SK-N-SH (cell line): ENCODE results near the gene EIF4E1B. TPM values are rescaled to one million over a fixed set of nuclear protein-coding genes. Genes with fewer than 3 reads are reported as not detected.

Experiments used
- CTCF ChIA-PET: fragments of 300-600, 350-600 bp; formaldehyde crosslinking; extraction: SDS; loops from one replicate; lab custom pipeline; 2021; lab: Yijun Ruan, JAX
- POLR2A ChIA-PET: fragments of 350-600 bp; sonication (Branson Sonifier 250); formaldehyde crosslinking; extraction: SDS; loops from one replicate; lab custom pipeline; 2020; ENCODE audit warnings: antibody characterized with exemption, inconsistent platforms; lab: Yijun Ruan, JAX
- DNase-seq: peaks from one replicate; pipeline ENCODE4 v3.0.0; 2012
- H2AFZ ChIP-seq: fragments of 200-600 bp; sonication (generic); 2 replicates; pipeline ENCODE4 v1.8.1; 2016; ENCODE audit warnings: antibody characterized with exemption, mild to moderate bottlenecking, low read depth
- H3F3A ChIP-seq: fragments of 200-600 bp; sonication (generic); replicated peaks from 2 replicates; pipeline ENCODE3; 2016; ENCODE audit warnings: antibody characterized with exemption, mild to moderate bottlenecking; ENCODE audit not compliant: insufficient read depth
- H3K27ac ChIP-seq, 2 experiments: fragments of 200-500 bp in 1 of 2; fragments of 200-600 bp in 1 of 2; sonication (Bioruptor generic) in 1 of 2; sonication (generic), shearing (Covaris generic) in 1 of 2; 2 replicates each; pipeline versions ENCODE4 v1.5.1 to v1.6.1; 2014 to 2016; ENCODE audit warnings: low read depth in 2 of 2, inconsistent platforms in 1 of 2, low read length in 1 of 2, mild to moderate bottlenecking in 1 of 2, mixed read lengths in 1 of 2
- H3K27me3 ChIP-seq: fragments of 200-600 bp; sonication (generic), shearing (Covaris generic); 2 replicates; pipeline ENCODE4 v1.6.1; 2016; ENCODE audit warnings: mixed run types; ENCODE audit not compliant: insufficient read depth
- H3K36me3 ChIP-seq, 2 experiments: fragments of 200-500 bp in 1 of 2; fragments of 200-600 bp in 1 of 2; sonication (Bioruptor generic) in 1 of 2; sonication (generic) in 1 of 2; replicated peaks in 1 of 2; 2 replicates each; pipeline versions ENCODE3 to v1.5.1; 2014 to 2016; ENCODE audit warnings: low read length in 1 of 2, mild to moderate bottlenecking in 1 of 2; ENCODE audit not compliant: insufficient read depth in 2 of 2, control insufficient read depth in 1 of 2
- H3K4me1 ChIP-seq, 2 experiments: fragments of 200-500 bp in 1 of 2; fragments of 200-600 bp in 1 of 2; sonication (Bioruptor generic) in 1 of 2; sonication (generic), shearing (Covaris generic) in 1 of 2; 2 replicates each; pipeline versions ENCODE4 v1.5.1 to v1.6.1; 2014 to 2016; ENCODE audit warnings: low read depth in 1 of 2, low read length in 1 of 2, mixed run types in 1 of 2; ENCODE audit not compliant: insufficient read depth in 2 of 2, control insufficient read depth in 1 of 2
- H3K4me2 ChIP-seq: fragments of 200-600 bp; sonication (generic), shearing (Covaris generic); 2 replicates; pipeline ENCODE4 v1.6.1; 2017; ENCODE audit warnings: mixed run types
- H3K4me3 ChIP-seq, 2 experiments: fragments of 200-500 bp in 1 of 2; fragments of 200-600 bp in 1 of 2; sonication (Bioruptor generic) in 1 of 2; sonication (generic), shearing (Covaris generic) in 1 of 2; 2 replicates each; pipeline versions ENCODE4 v1.5.1 to v1.8.1; 2014 to 2016; ENCODE audit warnings: low read depth in 2 of 2, inconsistent platforms in 1 of 2, low read length in 1 of 2, mild to moderate bottlenecking in 1 of 2, mixed read lengths in 1 of 2, moderate library complexity in 1 of 2
- H3K79me2 ChIP-seq: fragments of 200-600 bp; sonication (generic); 2 replicates; pipeline ENCODE4 v1.8.1; 2017; ENCODE audit warnings: mild to moderate bottlenecking; ENCODE audit not compliant: insufficient read depth
- H3K9ac ChIP-seq: fragments of 200-600 bp; sonication (generic); 2 replicates; pipeline ENCODE4 v1.6.1; 2017; ENCODE audit warnings: mixed run types
- H3K9me2 ChIP-seq: fragments of 200-600 bp; sonication (generic); 2 replicates; pipeline ENCODE4 v1.6.1; 2017; ENCODE audit warnings: mixed run types
- H3K9me3 ChIP-seq: fragments of 200-600 bp; sonication (generic); 2 replicates; pipeline ENCODE4 v1.6.1; 2017; ENCODE audit warnings: mixed run types, mild to moderate bottlenecking, moderate library complexity
- H4K20me1 ChIP-seq: fragments of 200-600 bp; sonication (generic); 2 replicates; pipeline ENCODE4 v1.6.1; 2017; ENCODE audit warnings: mild to moderate bottlenecking, mixed run types; ENCODE audit not compliant: insufficient read depth
- CHD2 ChIP-seq: fragments of 150-350 bp; IDR thresholded peaks from 2 replicates; pipeline ENCODE4 v1.6.1; 2018; ENCODE audit warnings: low read length; ENCODE audit not compliant: partially characterized antibody
- EP300 ChIP-seq, 2 experiments: IDR thresholded peaks; 2 replicates each; pipeline versions ENCODE4 v1.4.0 to v1.6.1; 2012; ENCODE audit warnings: borderline replicate concordance in 1 of 2, low read depth in 1 of 2, low read length in 1 of 2
- NFIC ChIP-seq: IDR thresholded peaks from 2 replicates; pipeline ENCODE4 v1.4.0; 2012; ENCODE audit warnings: borderline replicate concordance
- RCOR1 ChIP-seq: fragments of 150-350 bp; IDR thresholded peaks from 2 replicates; pipeline ENCODE4 v1.6.1; 2017; ENCODE audit warnings: antibody characterized with exemption, low read length
- RXRA ChIP-seq: IDR thresholded peaks from 2 replicates; pipeline ENCODE4 v1.4.0; 2012; ENCODE audit warnings: low read depth, mild to moderate bottlenecking, borderline replicate concordance
- SMC3 ChIP-seq: IDR thresholded peaks from 2 replicates; pipeline ENCODE4 v1.6.1; 2012; ENCODE audit warnings: low read depth, low read length, improper control_type of control experiment
- TAF1 ChIP-seq: IDR thresholded peaks from 2 replicates; pipeline ENCODE4 v1.6.1; 2012; ENCODE audit warnings: low read depth, mild to moderate bottlenecking, low read length, moderate library complexity, borderline replicate concordance
- TCF12 ChIP-seq: IDR thresholded peaks from 2 replicates; pipeline ENCODE4 v1.4.0; 2012
- YY1 ChIP-seq: IDR thresholded peaks from 2 replicates; pipeline ENCODE4 v1.4.0; 2012; ENCODE audit warnings: low read depth, mild to moderate bottlenecking
- WGBS: methylation state at CpG from one replicate; pipeline ENCODE4 v1.1.6; 2017; ENCODE audit warnings: low lambda C conversion rate; 5-methylcytosine and 5-hydroxymethylcytosine counted together
- polyA plus RNA-seq, 3 experiments: library from polyadenylated mRNA; depleted of rRNA; stranded (reverse); fragments of >200 nt; gene quantifications; 2 replicates each; pipeline ENCODE4 v1.2.3, GENCODE V29; 2012

Gene EIF4E1B
- polyA plus RNA-seq, 1 of the 3 experiments (the other 2 are of a cell fraction), result not detected

DNA sequence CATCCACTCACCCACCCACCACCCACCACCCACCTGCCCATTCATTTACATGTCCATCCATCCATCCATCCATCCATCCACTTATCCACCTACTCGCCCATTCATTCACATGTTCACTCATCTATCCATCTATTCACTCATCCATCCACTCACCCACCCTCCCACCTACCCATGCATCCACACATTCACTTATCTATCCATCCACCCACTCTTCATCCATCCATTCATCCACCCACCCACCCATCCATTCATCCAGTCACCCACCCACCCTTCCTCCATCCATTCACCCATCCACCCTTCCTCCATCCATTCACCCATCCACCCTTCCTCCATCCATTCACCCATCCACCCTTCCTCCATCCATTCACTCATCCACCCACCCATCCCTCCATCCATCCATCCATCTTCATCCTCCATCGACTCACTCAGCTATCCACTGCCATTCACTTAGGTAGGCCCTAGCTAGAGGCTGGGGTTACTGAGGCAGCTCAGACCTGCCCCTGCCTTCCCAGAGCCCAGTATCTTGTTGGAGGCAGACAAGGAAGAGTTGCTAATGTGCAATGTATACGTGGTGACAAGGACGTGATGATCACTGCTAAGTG lies 29.5 kb downstream of the EIF4E1B start:
- ChIA-PET CTCF (interaction anchor here (0.5 to 6.7 kb wide), 106 partner anchors 9 to 743 kb away, joined by 3 to 167 read pairs (median 5); partner anchors contain the start of genes EIF4E1B, FGFR4, SNCB and TSPAN17), POLR2A (interaction anchor here (0.6 to 1.4 kb wide), 7 partner anchors 8 to 297 kb away, joined by 3 to 6 read pairs (median 3); partner anchors contain the start of gene TSPAN17)
- no peak overlapping the region for H3K4me2 ChIP-seq
- no peak overlapping the region for H3K4me3 ChIP-seq
- no peak for TF ChIP-seq CHD2
- TF ChIP-seq NFIC, result no peak
- TF ChIP-seq TCF12, result no peak
- TF ChIP-seq YY1, result no peak
- TF ChIP-seq EP300 (IDR thresholded peaks at IDR 0.05; ENCODE audit: borderline replicate concordance in 1 of 2, low read depth in 1 of 2, low read length in 1 of 2), result no peak
- no peak for TF ChIP-seq TAF1
- peaks cover 4 to 11% of the 10 kb centered on the region in 2 experiments for H3K36me3 ChIP-seq
- no peaks in the 10 kb centered on the region for H3F3A ChIP-seq
- H3K9ac ChIP-seq, result no peak overlapping the region
- DNase-seq, result no peak
- no peaks in the 10 kb centered on the region for H3K27me3 ChIP-seq
- H2AFZ ChIP-seq, result no peak overlapping the region
- no peaks in the 10 kb centered on the region for H3K9me3 ChIP-seq
- no peaks in the 10 kb centered on the region for H3K79me2 ChIP-seq
- peaks cover 8% of the 10 kb centered on the region; the same call in 1 of the 2 replicates for H4K20me1 ChIP-seq
- H3K9me2 ChIP-seq, result no peaks in the 10 kb centered on the region
- peaks cover 0 to 23% of the 10 kb centered on the region in 2 experiments; a peak in 1 of 4 replicates for H3K4me1 ChIP-seq
- no peak overlapping the region for H3K27ac ChIP-seq
- 45% methylated on average over 4 of the region's 4 CpGs for WGBS

DNA sequence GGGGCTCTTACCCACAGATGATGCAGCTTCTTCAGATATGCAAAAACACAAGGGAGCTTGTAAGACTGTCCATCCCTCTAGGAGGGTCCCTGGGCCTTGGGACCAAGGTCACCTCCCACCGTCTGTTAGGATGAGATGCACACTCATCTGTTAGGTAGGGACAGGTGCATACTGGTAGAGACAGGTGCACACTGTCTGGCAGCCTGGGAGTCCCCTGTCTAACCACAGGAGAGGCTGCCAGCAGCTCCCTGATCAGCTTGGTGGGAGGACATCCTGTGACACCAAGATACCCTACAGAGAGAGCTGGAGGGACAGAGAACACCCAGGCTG lies 30.0 kb downstream of the EIF4E1B start:
- H3F3A ChIP-seq, result no peaks in the 10 kb centered on the region
- H3K36me3 ChIP-seq, result peaks cover 4 to 11% of the 10 kb centered on the region in 2 experiments
- no peak overlapping the region for H3K4me2 ChIP-seq
- no peak overlapping the region for H3K9ac ChIP-seq
- POLR2A ChIA-PET, result interaction anchor here (0.6 to 1.4 kb wide), 8 partner anchors 9 to 296 kb away, joined by 3 to 6 read pairs (median 4); partner anchors contain the start of gene TSPAN17
- no peaks in the 10 kb centered on the region for H3K27me3 ChIP-seq
- TF ChIP-seq SMC3 (no peak), RXRA (no peak), TCF12 (no peak), RCOR1 (no peak)
- TF ChIP-seq, all 33 proteins: peak for 0
- H4K20me1 ChIP-seq, result peaks cover 8% of the 10 kb centered on the region; the same call in 1 of the 2 replicates
- no peaks in the 10 kb centered on the region for H3K79me2 ChIP-seq
- DNase-seq, result no peak
- H2AFZ ChIP-seq, result no peak overlapping the region
- WGBS, result 0% methylated on average over 1 of the region's 1 CpG
- no peak overlapping the region for H3K27ac ChIP-seq
- H3K9me3 ChIP-seq, result no peaks in the 10 kb centered on the region
- CTCF ChIA-PET, result interaction anchor here (0.5 to 6.7 kb wide), 109 partner anchors 10 to 743 kb away, joined by 3 to 167 read pairs (median 5); partner anchors contain the start of genes EIF4E1B, FGFR4, SNCB and TSPAN17
- H3K4me1 ChIP-seq, result peaks cover 0 to 23% of the 10 kb centered on the region in 2 experiments; a peak in 1 of 4 replicates
- H3K9me2 ChIP-seq, result no peaks in the 10 kb centered on the region
- H3K4me3 ChIP-seq, result no peak overlapping the region; a peak in 1 of 4 replicates
